Measurements from ENCODE around the gene ARHGAP24.

- TF ChIP-seq POLR2A (IDR thresholded peaks at IDR 0.05) = no peak
- TF ChIP-seq, protein P1, sequence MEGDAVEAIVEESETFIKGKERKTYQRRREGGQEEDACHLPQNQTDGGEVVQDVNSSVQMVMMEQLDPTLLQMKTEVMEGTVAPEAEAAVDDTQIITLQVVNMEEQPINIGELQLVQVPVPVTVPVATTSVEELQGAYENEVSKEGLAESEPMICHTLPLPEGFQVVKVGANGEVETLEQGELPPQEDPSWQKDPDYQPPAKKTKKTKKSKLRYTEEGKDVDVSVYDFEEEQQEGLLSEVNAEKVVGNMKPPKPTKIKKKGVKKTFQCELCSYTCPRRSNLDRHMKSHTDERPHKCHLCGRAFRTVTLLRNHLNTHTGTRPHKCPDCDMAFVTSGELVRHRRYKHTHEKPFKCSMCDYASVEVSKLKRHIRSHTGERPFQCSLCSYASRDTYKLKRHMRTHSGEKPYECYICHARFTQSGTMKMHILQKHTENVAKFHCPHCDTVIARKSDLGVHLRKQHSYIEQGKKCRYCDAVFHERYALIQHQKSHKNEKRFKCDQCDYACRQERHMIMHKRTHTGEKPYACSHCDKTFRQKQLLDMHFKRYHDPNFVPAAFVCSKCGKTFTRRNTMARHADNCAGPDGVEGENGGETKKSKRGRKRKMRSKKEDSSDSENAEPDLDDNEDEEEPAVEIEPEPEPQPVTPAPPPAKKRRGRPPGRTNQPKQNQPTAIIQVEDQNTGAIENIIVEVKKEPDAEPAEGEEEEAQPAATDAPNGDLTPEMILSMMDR (IDR thresholded peaks at IDR 0.05) = no peak
Observed at GRCh38 chr4:85430697-85431096, 44.3 kb upstream of the ARHGAP24 start.
